Measurements from ENCODE around the gene ABCB11.

The ABCB11 gene

GRCh38 chr2:169007941-169008340 lies 23.2 kb downstream of the ABCB11 start:
- DNase-seq (ENCODE audit: low read depth in 2 of 2): no peak

GRCh38 chr2:169007356-169007755 lies 23.8 kb downstream of the ABCB11 start:
- no peak for DNase-seq (ENCODE audit: low read depth in 2 of 2)

DNA sequence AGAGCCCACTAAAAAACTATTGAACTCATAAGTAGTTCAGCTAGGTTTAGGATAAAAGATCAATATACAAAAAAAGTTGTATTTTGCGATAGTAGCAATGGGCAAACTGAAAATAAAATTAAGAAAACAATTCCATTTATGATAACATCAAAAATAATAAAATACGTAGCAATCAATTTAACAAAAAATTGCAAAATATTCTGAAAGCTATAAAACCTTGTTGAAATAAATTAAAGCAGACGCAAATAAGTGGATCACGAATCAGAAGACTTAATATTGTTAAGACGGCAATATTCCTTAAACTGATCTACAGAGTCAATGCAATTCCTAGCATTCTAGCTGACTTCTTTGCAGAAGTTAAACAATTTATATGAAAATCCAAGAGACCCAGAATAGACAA lies 24.5 kb downstream of the ABCB11 start:
- no peak for DNase-seq (ENCODE audit: low read depth in 2 of 2)

DNA sequence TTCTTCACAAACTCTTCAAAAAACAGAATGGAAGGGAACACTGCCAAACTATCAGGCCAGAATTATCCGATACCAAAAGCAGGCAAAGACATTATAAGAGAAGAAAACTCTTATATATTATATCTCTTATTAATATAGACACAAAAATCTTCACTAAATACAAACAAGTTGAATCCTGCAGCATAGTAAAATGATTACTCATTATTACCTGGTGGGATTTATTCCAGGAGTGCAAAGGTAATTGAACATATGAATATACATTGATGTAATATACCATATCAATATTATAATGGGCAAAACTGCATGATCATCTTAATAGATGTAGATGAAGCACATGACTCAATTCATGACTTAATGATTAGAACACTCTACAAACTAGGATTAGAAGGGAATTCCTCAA lies 25.1 kb downstream of the ABCB11 start:
- no peak for DNase-seq (ENCODE audit: low read depth in 2 of 2)

GRCh38 chr2:169005080-169005598 lies 26.0 kb downstream of the ABCB11 start:
- DNase-seq (ENCODE audit: low read depth in 2 of 2): no peak

DNA sequence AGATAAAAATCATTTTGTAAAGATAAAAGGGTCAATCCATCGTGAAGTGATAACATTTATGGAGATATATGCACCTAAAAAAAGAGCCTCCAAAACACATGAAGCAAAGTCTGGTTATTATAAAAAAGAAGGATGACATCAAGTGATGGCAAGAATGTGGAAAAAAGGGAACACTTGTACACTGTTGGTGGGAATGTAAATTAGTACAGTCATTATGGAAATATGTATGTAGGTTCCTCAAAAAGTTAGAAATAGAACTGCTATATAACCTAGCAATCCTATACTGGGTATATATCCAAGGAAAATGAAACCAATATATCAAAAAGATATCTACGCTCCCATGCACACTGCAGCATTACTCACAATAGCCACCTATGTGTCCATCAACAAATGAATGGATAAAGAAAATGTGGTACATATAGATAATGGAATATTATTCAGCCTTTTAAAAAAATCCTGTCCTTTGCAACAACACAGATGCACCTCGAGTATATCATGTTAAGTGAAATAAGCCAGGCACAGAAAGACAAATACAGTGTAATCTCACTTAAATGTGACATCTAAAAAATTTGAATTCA lies 28.9 kb downstream of the ABCB11 start:
- no peak for DNase-seq (ENCODE audit: low read depth in 2 of 2)

DNA sequence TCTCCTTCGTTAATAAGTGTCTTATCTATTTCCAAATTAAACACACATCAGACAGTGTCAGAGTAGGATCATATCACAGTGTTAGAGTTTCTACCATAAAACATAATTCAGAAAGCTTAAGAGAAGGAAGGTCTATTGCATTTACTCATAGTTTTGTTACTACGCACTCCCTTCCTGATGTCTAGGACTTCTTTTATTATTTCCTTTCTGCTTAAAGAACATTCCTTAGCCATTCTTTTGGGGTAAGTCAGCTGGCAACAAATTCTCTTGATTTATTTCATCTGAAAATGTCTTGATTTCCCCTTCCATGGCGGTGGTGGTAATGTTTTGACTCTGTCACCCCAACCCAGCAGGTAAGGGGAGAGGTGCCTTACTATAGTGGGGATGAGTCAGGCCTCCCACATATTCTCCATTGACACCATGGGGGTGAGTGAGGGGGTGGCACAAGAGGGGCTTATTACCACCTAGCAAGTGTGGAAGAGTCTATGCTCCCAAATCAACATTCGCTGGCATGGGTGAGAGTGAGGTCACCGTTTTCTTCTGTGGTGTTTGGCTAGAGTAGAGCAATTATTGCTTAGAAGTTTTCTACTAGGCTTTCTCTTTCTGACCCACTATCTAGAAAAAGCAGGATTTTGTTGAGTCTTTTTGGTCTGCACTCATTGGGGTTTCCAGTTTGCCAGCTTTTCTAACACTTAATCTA lies 29.9 kb downstream of the ABCB11 start:
- no peak for DNase-seq (ENCODE audit: low read depth in 2 of 2)

DNA sequence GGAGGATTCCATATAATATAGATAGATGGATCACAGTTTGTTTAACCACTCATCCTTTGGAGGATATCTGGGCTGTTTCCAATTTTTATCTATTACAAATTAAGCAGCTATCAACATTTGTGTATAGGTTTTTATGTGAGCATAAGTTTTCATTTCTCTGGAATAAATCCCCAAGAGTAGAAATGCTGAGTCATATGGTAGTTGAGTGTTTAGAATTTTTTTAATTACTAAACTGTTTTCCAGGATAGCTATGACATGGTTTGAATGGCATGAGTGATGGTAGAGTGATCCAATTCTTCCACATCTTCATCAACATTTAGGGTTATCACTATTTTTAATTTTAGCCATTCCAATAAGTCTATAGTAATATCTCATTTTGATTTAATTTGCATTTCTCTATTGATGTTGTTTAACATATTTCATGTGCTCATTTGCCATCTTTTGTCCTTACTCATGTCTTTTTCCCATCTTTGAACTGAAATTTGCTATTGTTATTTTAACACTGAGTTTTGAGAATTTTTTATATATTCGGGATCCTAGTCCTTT lies 31.4 kb downstream of the ABCB11 start:
- no peak for DNase-seq (ENCODE audit: low read depth in 2 of 2)

DNA sequence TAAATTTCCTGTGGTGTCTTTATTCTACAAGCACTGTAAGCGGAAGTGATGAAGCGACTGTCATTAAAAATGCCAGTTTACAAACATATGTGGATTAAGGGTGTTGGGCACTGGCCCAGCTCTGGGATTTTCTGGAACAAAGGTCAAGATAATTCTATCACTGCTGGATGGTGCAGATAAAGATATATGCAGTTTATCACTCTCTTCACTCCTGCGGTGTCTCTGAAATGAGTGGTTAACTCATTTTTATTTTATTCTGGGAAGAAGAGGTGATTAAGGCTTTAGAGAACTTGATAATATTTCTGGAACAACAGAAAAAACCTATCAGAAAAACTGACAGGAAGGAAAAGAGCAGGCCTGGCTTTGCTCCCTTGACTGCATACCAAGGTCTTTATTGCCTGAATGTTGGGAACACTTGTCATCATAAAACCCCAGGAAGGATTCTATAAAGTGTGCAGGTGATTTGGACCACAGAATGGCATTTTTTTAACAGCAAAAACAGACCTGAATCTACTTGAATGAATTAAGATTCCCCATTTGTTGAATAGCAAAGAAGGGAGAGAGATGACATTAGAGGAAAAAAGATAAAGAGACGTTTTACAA lies 32.4 kb downstream of the ABCB11 start:
- DNase-seq (ENCODE audit: low read depth in 2 of 2): no peak

DNA sequence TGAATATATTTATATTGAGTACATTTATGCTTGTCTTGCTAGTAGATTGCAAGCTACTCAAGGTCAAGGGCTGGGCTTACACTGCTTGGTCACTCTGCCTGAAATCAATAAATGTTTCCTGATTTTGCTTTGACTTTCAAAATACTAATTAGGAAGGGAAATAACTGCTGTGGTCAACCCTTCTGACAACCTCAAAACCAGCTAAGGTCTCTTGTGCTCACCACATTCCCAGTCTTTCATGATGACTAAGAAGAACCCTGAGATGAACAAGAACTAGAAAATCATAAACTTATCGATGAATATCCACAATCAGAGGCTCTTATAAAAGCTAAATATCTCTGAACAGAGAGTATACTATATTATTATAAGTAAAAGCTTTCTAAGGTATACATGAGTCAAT lies 33.3 kb downstream of the ABCB11 start:
- no peak for DNase-seq (ENCODE audit: low read depth in 2 of 2)

- no peak for DNase-seq (ENCODE audit: low read depth in 2 of 2)
Observed at GRCh38 chr2:168997118-168997521, 34.0 kb downstream of the ABCB11 start.

DNA sequence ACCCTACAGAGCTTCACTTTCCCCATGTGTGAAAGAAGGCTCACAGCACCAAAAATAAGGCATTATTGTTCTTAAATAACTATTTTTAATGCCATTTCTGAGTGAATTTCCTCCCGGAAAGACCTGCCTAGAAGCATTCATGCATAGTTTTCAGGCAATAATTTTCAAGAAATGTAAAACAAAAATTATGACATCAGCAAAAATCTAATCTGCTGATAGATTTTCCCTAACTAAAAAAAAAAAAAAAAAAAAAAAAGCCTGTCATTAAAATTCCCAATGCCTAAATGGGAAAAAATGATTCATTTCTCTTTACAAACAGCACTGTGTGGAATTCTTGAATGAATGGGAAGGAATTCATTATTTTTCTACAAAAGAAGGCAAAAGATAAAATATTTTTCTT lies 35.4 kb downstream of the ABCB11 start:
- no peak for DNase-seq (ENCODE audit: low read depth in 2 of 2)

DNA sequence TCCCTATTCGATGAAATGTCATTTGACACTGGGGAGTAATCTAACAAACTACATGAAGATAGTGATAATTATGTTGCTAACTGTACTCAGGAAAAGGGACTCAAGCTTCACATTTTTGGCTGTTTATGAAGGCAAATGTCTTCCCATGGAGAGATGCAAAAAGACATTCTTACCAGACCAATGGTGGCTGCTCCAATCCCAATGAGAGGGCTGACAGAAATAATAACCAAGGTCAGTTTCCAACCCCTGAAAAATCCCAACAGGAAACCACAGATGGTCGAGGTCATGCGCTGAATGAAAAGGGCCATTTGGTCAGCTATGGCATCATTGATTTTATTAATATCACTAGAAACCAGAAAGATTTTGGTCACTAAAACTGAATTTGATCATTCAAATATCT lies 37.6 kb downstream of the ABCB11 start:
- DNase-seq (ENCODE audit: low read depth in 2 of 2): no peak

DNA sequence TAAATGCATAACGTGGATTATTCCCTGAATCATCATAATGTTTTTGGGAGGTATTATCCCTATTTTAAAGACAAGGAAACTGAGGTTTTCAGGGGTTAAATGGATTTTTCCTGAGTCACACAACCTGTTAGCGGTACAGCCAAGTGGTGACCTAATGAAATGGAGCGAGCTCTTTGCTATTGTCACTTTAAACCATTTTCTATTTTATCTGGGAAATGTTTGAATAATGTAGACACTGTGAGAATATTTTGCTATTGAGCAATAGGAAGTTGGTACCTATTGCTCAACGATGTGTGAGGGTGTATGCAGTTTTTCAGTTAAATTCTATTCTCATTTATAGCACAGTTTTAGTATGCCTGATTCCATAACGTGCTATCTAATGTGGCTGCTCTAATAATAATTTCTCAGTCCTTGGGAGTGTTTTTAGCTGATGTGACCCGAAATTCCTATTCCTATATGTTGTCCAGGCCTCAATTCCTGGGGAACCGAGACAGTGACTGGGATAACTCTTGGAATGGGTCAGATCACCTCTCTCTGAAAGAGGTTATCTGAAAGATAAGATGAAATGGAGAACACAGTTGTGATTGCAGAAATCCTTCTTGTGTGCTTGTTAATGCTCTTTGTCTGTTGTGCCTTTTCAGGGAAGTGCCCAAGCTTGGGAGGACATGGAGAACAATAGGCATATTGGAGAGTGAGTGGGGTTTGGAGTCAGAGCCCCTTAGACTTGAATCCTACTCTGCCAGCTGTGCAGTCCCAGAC lies 38.4 kb downstream of the ABCB11 start:
- DNase-seq (ENCODE audit: low read depth in 2 of 2): no peak

- DNase-seq (ENCODE audit: low read depth in 2 of 2): no peak
Observed at GRCh38 chr2:168992026-168992425, 39.1 kb downstream of the ABCB11 start.

GRCh38 chr2:168988755-168989154 lies 42.4 kb downstream of the ABCB11 start:
- no peak for DNase-seq (ENCODE audit: low read depth in 2 of 2)

DNA sequence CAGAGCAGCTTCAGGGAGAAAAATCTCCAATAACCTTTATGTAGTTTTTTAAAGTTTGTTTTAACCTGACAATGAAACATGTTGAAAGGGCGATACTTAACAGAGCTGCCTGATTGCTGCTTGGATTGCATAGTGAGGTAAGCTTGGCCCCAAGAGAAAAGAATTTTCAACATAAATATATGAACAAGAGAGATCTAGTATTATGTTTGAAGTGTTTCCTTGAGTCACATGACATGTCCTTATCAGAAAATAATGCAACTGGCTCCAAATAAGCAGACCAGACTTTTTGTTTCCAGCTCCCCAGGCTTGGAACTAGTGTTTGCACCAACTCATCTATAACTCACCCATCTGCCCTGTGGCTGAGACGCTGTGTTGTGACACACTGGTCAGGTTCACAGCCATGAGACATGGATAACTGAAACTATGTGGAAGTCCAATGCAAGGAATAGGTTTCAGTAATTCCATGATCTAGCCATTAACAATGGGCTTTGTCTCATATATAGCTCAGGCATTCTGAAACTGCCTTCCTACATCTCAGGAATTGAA lies 44.7 kb downstream of the ABCB11 start:
- no peak for DNase-seq (ENCODE audit: low read depth in 2 of 2)

DNA sequence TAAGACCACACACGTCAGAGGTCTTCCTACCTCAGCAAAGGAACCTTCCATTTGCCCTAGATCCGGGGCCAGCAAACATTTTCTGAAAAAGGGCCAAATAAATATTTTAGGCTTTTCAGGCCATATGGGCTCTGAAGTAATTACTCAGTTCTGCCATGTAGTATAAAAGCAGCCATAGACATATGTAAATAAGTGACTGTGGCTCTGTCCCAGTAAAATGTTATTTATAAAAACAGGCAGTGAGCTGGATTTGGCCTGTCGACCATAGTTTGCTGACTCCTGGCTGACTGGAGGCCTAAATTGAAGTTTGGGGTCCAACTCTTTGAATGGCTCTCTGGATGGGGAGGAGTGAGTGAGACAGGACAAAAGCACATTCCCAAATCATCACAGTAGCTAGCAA lies 49.5 kb downstream of the ABCB11 start:
- DNase-seq (ENCODE audit: low read depth in 2 of 2): no peak

GRCh38 chr2:168978461-168978861 lies 52.7 kb downstream of the ABCB11 start:
- DNase-seq (ENCODE audit: low read depth in 2 of 2): no peak

GRCh38 chr2:168977608-168978007 lies 53.5 kb downstream of the ABCB11 start:
- no peak for DNase-seq (ENCODE audit: low read depth in 2 of 2)

DNA sequence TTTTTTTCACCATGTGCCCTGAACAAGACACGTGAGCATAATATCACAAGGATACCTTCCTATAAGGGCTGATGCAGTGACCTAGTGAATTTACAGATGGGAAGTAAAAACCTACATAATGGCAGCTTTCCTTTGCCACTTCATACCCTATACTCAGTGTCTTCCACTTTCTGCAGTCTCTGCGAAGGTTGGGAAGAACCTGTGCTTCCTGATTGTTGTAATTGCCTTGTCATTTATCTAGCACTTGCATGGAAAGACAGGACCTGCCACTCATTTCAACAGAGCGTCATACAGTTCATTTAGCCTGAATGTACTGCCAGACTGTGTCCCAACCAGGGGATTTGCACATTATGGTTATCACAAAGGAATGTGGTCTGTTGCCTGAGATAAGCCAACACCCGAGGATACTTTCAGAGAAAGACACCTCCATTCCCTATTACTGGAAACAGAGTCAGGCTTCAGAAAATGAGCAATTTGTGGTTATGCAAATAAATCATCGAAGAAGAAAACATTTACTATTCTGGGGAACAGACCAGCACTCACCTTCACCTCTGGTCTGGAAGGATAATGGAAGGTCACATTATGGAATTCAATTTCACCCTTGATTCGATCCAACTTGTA lies 55.0 kb downstream of the ABCB11 start:
- no peak for DNase-seq (ENCODE audit: low read depth in 2 of 2)
